HCT116 (cell line): ENCODE results near the gene TJP2. TPM values are rescaled to one million over a fixed set of nuclear protein-coding genes. Genes with fewer than 3 reads are reported as not detected.

Source experiments
- ATAC-seq: fragments of 200-7000 bp; cut with Tn5 transposase; 2 replicates; pipeline ENCODE4 v1.9.1; 2020; ENCODE audit warnings: mild to moderate bottlenecking, moderate library complexity
- BruUV-seq: library from RNA; stranded (reverse); fragments of 400-500 nt; replicated peaks from 2 replicates; lab custom pipeline; 2021; lab: Mats Ljungman, UMichigan
- CTCF ChIA-PET: fragments of 300-600 bp; sonication (Branson Sonifier 250); formaldehyde crosslinking; loops from one replicate; lab custom pipeline; 2021; ENCODE audit warnings: antibody characterized with exemption; lab: Charles Lee
- POLR2A ChIA-PET: fragments of 300-600, 350-600 bp; sonication (Branson Sonifier 250); formaldehyde crosslinking; loops from one replicate; lab custom pipeline; 2021; ENCODE audit warnings: antibody characterized with exemption; lab: Charles Lee
- RAD21 ChIA-PET, 2 experiments: fragments of 300-600 bp; sonication (Branson Sonifier 250); formaldehyde crosslinking; loops; one replicate each; lab custom pipeline; 2023; ENCODE audit warnings: low total read pairs in 2 of 2; ENCODE audit not compliant: uncharacterized antibody in 2 of 2, unreplicated experiment in 2 of 2, low non-redundant PET in 1 of 2; lab: Charles Lee
- DNase-seq: peaks from one replicate; pipeline ENCODE4 v3.0.0-alpha.2; 2010; ENCODE audit warnings: low read depth, low spot score
- H2AFZ ChIP-seq: fragments of 200-600 bp; shearing (Covaris generic), sonication (generic); 2 replicates; pipeline ENCODE4 v1.6.1; 2017; ENCODE audit warnings: low read depth, mixed run types, mixed read lengths, antibody characterized with exemption, low read length; ENCODE audit not compliant: poor library complexity, severe bottlenecking
- H3K27ac ChIP-seq: 2 replicates; pipeline ENCODE4 v1.5.1; 2012; ENCODE audit warnings: low read depth, low read length
- H3K27me3 ChIP-seq: fragments of 200-600 bp; sonication (generic); 2 replicates; pipeline ENCODE4 v1.6.1; 2016; ENCODE audit warnings: mixed run types, low read length, mixed read lengths; ENCODE audit not compliant: insufficient read depth
- H3K36me3 ChIP-seq, 2 experiments: fragments of 200-500 bp in 1 of 2; fragments of 200-600 bp in 1 of 2; sonication (Bioruptor generic) in 1 of 2; sonication (generic) in 1 of 2; 2 replicates each; pipeline versions ENCODE4 v1.5.1 to v1.6.1; 2014 to 2016; ENCODE audit warnings: low read length in 2 of 2, inconsistent platforms in 1 of 2, mixed read lengths in 1 of 2, mixed run types in 1 of 2; ENCODE audit not compliant: insufficient read depth in 2 of 2, control insufficient read depth in 1 of 2
- H3K4me1 ChIP-seq, 2 experiments: fragments of 200-600 bp in 1 of 2; sonication (generic) in 1 of 2; 2 replicates each; pipeline versions ENCODE4 v1.5.1 to v1.6.1; 2012 to 2017; ENCODE audit warnings: low read length in 2 of 2, inconsistent platforms in 1 of 2, mild to moderate bottlenecking in 1 of 2, mixed read lengths in 1 of 2, mixed run types in 1 of 2, moderate library complexity in 1 of 2; ENCODE audit not compliant: insufficient read depth in 2 of 2, control insufficient read depth in 1 of 2
- H3K4me2 ChIP-seq: fragments of 200-600 bp; sonication (generic); 2 replicates; pipeline ENCODE4 v1.6.1; 2017; ENCODE audit warnings: mixed run types, low read length, mixed read lengths
- H3K4me3 ChIP-seq, 2 experiments: fragments of 200-600 bp in 1 of 2; sonication (generic) in 1 of 2; replicated peaks in 1 of 2; 2 replicates each; pipeline ENCODE4 v1.5.1; 2011 to 2016; ENCODE audit warnings: low read length in 2 of 2, control low read depth in 1 of 2, low read depth in 1 of 2, mild to moderate bottlenecking in 1 of 2, mixed read lengths in 1 of 2, mixed run types in 1 of 2
- H3K79me2 ChIP-seq: fragments of 200-600 bp; sonication (generic); 2 replicates; pipeline ENCODE4 v1.6.1; 2017; ENCODE audit warnings: mild to moderate bottlenecking, mixed run types, low read length, moderate library complexity, mixed read lengths; ENCODE audit not compliant: insufficient read depth
- H3K9ac ChIP-seq: fragments of 200-600 bp; sonication (generic); 2 replicates; pipeline ENCODE4 v1.6.1; 2016; ENCODE audit warnings: low read length, mixed read lengths
- H3K9me2 ChIP-seq: fragments of 200-600 bp; sonication (generic), shearing (Covaris generic); 2 replicates; pipeline ENCODE4 v1.6.1; 2017; ENCODE audit warnings: mixed run types, mild to moderate bottlenecking, moderate library complexity; ENCODE audit not compliant: insufficient read depth
- H3K9me3 ChIP-seq, 2 experiments: fragments of 200-500 bp in 1 of 2; fragments of 200-600 bp in 1 of 2; sonication (Bioruptor generic) in 1 of 2; sonication (generic) in 1 of 2; 2 replicates each; pipeline ENCODE4 v1.6.1; 2014 to 2017; ENCODE audit warnings: low read length in 2 of 2, mixed read lengths in 2 of 2, inconsistent platforms in 1 of 2, low read depth in 1 of 2, mild to moderate bottlenecking in 1 of 2, mixed run types in 1 of 2, moderate library complexity in 1 of 2; ENCODE audit not compliant: control insufficient read depth in 1 of 2, insufficient read depth in 1 of 2
- H4K20me1 ChIP-seq: fragments of 200-600 bp; sonication (generic), shearing (Covaris generic); 2 replicates; pipeline ENCODE4 v1.6.1; 2017; ENCODE audit warnings: mixed run types, mild to moderate bottlenecking, moderate library complexity; ENCODE audit not compliant: insufficient read depth
- JUND ChIP-seq: IDR thresholded peaks from 2 replicates; pipeline ENCODE4 v1.6.1; 2012
- RAD21 ChIP-seq: IDR thresholded peaks from 2 replicates; pipeline ENCODE4 v1.6.1; 2012; ENCODE audit warnings: low read depth, mild to moderate bottlenecking
- SIN3A ChIP-seq: IDR thresholded peaks from 2 replicates; pipeline ENCODE4 v1.6.1; 2012; ENCODE audit warnings: low read depth
- SP1 ChIP-seq: IDR thresholded peaks from 2 replicates; pipeline ENCODE4 v1.6.1; 2012; ENCODE audit warnings: low read depth
- intact Hi-C: fragments of 100-400 bp; cut with micrococcal nuclease; formaldehyde crosslinking; loops from 2 replicates; pipeline ENCODE4 v1.10.0; 2022
- total RNA-seq: library from RNA; stranded (reverse); gene quantifications from one replicate; pipeline ENCODE4 v1.2.1, GENCODE V29; 2021; ENCODE audit not compliant: unreplicated experiment
- TF ChIP-seq, protein P1 (sequence below): IDR thresholded peaks from 2 replicates; pipeline ENCODE4 v1.6.1; 2012; ENCODE audit warnings: low read depth

Gene TJP2
- total RNA-seq, 1 experiment from 2014 or later: 39.7 TPM

GRCh38 chr9:69188975-69189374, 14.9 kb downstream of the TJP2 start:
- CTCF ChIA-PET: interaction anchor here (0.8 kb wide), 1 partner anchor 31 kb away, joined by 5 read pairs; no protein-coding TSS in a partner anchor
- no TSS peak for BruUV-seq
- TF ChIP-seq SP1 (no peak), RAD21 (no peak), SIN3A (no peak), JUND (no peak)
- TF ChIP-seq, protein P1, sequence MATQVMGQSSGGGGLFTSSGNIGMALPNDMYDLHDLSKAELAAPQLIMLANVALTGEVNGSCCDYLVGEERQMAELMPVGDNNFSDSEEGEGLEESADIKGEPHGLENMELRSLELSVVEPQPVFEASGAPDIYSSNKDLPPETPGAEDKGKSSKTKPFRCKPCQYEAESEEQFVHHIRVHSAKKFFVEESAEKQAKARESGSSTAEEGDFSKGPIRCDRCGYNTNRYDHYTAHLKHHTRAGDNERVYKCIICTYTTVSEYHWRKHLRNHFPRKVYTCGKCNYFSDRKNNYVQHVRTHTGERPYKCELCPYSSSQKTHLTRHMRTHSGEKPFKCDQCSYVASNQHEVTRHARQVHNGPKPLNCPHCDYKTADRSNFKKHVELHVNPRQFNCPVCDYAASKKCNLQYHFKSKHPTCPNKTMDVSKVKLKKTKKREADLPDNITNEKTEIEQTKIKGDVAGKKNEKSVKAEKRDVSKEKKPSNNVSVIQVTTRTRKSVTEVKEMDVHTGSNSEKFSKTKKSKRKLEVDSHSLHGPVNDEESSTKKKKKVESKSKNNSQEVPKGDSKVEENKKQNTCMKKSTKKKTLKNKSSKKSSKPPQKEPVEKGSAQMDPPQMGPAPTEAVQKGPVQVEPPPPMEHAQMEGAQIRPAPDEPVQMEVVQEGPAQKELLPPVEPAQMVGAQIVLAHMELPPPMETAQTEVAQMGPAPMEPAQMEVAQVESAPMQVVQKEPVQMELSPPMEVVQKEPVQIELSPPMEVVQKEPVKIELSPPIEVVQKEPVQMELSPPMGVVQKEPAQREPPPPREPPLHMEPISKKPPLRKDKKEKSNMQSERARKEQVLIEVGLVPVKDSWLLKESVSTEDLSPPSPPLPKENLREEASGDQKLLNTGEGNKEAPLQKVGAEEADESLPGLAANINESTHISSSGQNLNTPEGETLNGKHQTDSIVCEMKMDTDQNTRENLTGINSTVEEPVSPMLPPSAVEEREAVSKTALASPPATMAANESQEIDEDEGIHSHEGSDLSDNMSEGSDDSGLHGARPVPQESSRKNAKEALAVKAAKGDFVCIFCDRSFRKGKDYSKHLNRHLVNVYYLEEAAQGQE: no peak
- TF ChIP-seq, all 23 proteins: peak for 0
- H3K9me2 ChIP-seq: no peaks in the 10 kb centered on the region
- no peak overlapping the region for H2AFZ ChIP-seq
- RAD21 ChIA-PET: no interaction called here
- no peaks in the 10 kb centered on the region for H3K36me3 ChIP-seq
- peaks cover 16% of the 10 kb centered on the region for H3K79me2 ChIP-seq
- H3K9ac ChIP-seq: no peak overlapping the region
- no peak overlapping the region for H3K27ac ChIP-seq
- ATAC-seq (no peak), DNase-seq (no peak)
- peaks cover 6% of the 10 kb centered on the region; the same call in 1 of the 2 replicates for H4K20me1 ChIP-seq
- intact Hi-C loops: no loop called here
- no peaks in the 10 kb centered on the region for H3K9me3 ChIP-seq
- H3K27me3 ChIP-seq: no peaks in the 10 kb centered on the region
- no peak overlapping the region for H3K4me2 ChIP-seq
- H3K4me3 ChIP-seq: no peak overlapping the region
- H3K4me1 ChIP-seq: peaks cover 12 to 19% of the 10 kb centered on the region in 2 experiments
- POLR2A ChIA-PET: no interaction called here
